ENCODE data around the gene COL4A2. TPM values are rescaled to one million over a fixed set of nuclear protein-coding genes. Genes with fewer than 3 reads are reported as not detected.
"Not testable (repeated sequence)": the region's sequence is repeated elsewhere in the genome, so short reads cannot be mapped to it uniquely, and the experiment has no call there.

Gene COL4A2
- total RNA-seq, 2 experiments from 2014 or later = not detected

GRCh38 chr13:110317093-110317492, 10.0 kb downstream of the COL4A2 start:
- Mint-ChIP-seq H3K27me3 (peaks cover 39% of the 10 kb centered on the region), H3K4me3 (no peak overlapping the region), H3K4me1 (peaks cover 13% of the 10 kb centered on the region), H3K27ac (no peak overlapping the region), H3K9me3 (no peaks in the 10 kb centered on the region), H3K36me3 (ENCODE audit: low read depth) (peaks cover 3% of the 10 kb centered on the region)
- no peak for DNase-seq
- POLR2A ChIA-PET = no interaction called here
- CTCF ChIA-PET = interaction anchor here (0.7 kb wide), 1 partner anchor 38 kb away, joined by 3 read pairs; no protein-coding TSS in a partner anchor

- CTCF ChIA-PET = interaction anchor here (0.7 kb wide), 1 partner anchor 39 kb away, joined by 3 read pairs; no protein-coding TSS in a partner anchor
- Mint-ChIP-seq H3K36me3 (ENCODE audit: low read depth) (peaks cover 3% of the 10 kb centered on the region), H3K4me3 (no peak overlapping the region), H3K27ac (no peak overlapping the region), H3K9me3 (no peaks in the 10 kb centered on the region), H3K4me1 (peaks cover 13% of the 10 kb centered on the region), H3K27me3 (peaks cover 36% of the 10 kb centered on the region)
- no peak for DNase-seq
- POLR2A ChIA-PET = no interaction called here
These were observed 10.6 kb downstream of the COL4A2 start for GRCh38 chr13:110317496-110318195.

- no peaks in the 10 kb centered on the region for H3K9me3 Mint-ChIP-seq
- peaks cover 3% of the 10 kb centered on the region for H3K36me3 Mint-ChIP-seq (ENCODE audit: low read depth)
- CTCF ChIA-PET = no interaction called here
- H3K4me1 Mint-ChIP-seq = peaks cover 13% of the 10 kb centered on the region
- no peak for DNase-seq
- no peak overlapping the region for H3K27ac Mint-ChIP-seq
- H3K27me3 Mint-ChIP-seq = peaks cover 33% of the 10 kb centered on the region
- POLR2A ChIA-PET = no interaction called here
- no peak overlapping the region for H3K4me3 Mint-ChIP-seq
These were observed 11.8 kb downstream of the COL4A2 start for GRCh38 chr13:110318920-110319319.

GRCh38 chr13:110319397-110319773, 12.3 kb downstream of the COL4A2 start:
- H3K9me3 Mint-ChIP-seq = no peaks in the 10 kb centered on the region

GRCh38 chr13:110319774-110320509, 12.9 kb downstream of the COL4A2 start:
- peak; percentile 55 for DNase-seq
- Mint-ChIP-seq H3K4me1 (peaks cover 13% of the 10 kb centered on the region), H3K9me3 (no peaks in the 10 kb centered on the region), H3K27me3 (peaks cover 33% of the 10 kb centered on the region), H3K27ac (no peak overlapping the region), H3K36me3 (ENCODE audit: low read depth) (peaks cover 3% of the 10 kb centered on the region), H3K4me3 (no peak overlapping the region)
- CTCF ChIA-PET = interaction anchor here (0.7 kb wide), 2 partner anchors 18 to 571 kb away, joined by 3 read pairs; no protein-coding TSS in a partner anchor
- POLR2A ChIA-PET = no interaction called here

More at GRCh38 chr13:110319397-110319773, 12.3 kb downstream of the COL4A2 start:
- peaks cover 13% of the 10 kb centered on the region for H3K4me1 Mint-ChIP-seq
- peaks cover 3% of the 10 kb centered on the region for H3K36me3 Mint-ChIP-seq (ENCODE audit: low read depth)
- ChIA-PET CTCF (interaction anchor here (0.7 kb wide), 1 partner anchor 571 kb away, joined by 3 read pairs; no protein-coding TSS in a partner anchor), POLR2A (no interaction called here)
- no peak overlapping the region for H3K4me3 Mint-ChIP-seq
- DNase-seq = no peak
- H3K27ac Mint-ChIP-seq = no peak overlapping the region
- peaks cover 30% of the 10 kb centered on the region for H3K27me3 Mint-ChIP-seq

GRCh38 chr13:110320645-110321044, 13.6 kb downstream of the COL4A2 start:
- ChIA-PET CTCF (no interaction called here), POLR2A (no interaction called here)
- peaks cover 13% of the 10 kb centered on the region for H3K4me1 Mint-ChIP-seq
- no peak overlapping the region for H3K4me3 Mint-ChIP-seq
- H3K27me3 Mint-ChIP-seq = peaks cover 34% of the 10 kb centered on the region
- H3K27ac Mint-ChIP-seq = no peak overlapping the region
- H3K9me3 Mint-ChIP-seq = no peaks in the 10 kb centered on the region
- H3K36me3 Mint-ChIP-seq (ENCODE audit: low read depth) = peaks cover 3% of the 10 kb centered on the region
- DNase-seq = no peak

GRCh38 chr13:110321573-110321972, 14.5 kb downstream of the COL4A2 start:
- CTCF ChIA-PET; POLR2A ChIA-PET; H3K4me3 Mint-ChIP-seq; H3K27ac Mint-ChIP-seq; H3K9me3 Mint-ChIP-seq; DNase-seq; H3K36me3 Mint-ChIP-seq (ENCODE audit: low read depth): not testable (repeated sequence)
- H3K4me1 Mint-ChIP-seq = peaks cover 13% of the 10 kb centered on the region
- H3K27me3 Mint-ChIP-seq = peaks cover 36% of the 10 kb centered on the region

GRCh38 chr13:110322126-110322827, 15.2 kb downstream of the COL4A2 start:
- no peak for DNase-seq
- ChIA-PET POLR2A (no interaction called here), CTCF (no interaction called here)
- Mint-ChIP-seq H3K27ac (no peak overlapping the region), H3K27me3 (peaks cover 36% of the 10 kb centered on the region), H3K9me3 (no peaks in the 10 kb centered on the region), H3K4me1 (peaks cover 13% of the 10 kb centered on the region), H3K36me3 (ENCODE audit: low read depth) (peaks cover 3% of the 10 kb centered on the region), H3K4me3 (no peak overlapping the region)

GRCh38 chr13:110322828-110323171, 15.7 kb downstream of the COL4A2 start:
- Mint-ChIP-seq H3K4me1 (peaks cover 13% of the 10 kb centered on the region), H3K27me3 (peaks cover 37% of the 10 kb centered on the region), H3K4me3 (no peak overlapping the region), H3K9me3 (no peaks in the 10 kb centered on the region), H3K36me3 (ENCODE audit: low read depth) (peaks cover 3% of the 10 kb centered on the region), H3K27ac (no peak overlapping the region)
- ChIA-PET POLR2A (no interaction called here), CTCF (no interaction called here)
- no peak for DNase-seq

- peaks cover 13% of the 10 kb centered on the region for H3K4me1 Mint-ChIP-seq
- DNase-seq = no peak
- no peaks in the 10 kb centered on the region for H3K9me3 Mint-ChIP-seq
- no peak overlapping the region for H3K27ac Mint-ChIP-seq
- peaks cover 34% of the 10 kb centered on the region for H3K27me3 Mint-ChIP-seq
- H3K36me3 Mint-ChIP-seq (ENCODE audit: low read depth) = peaks cover 3% of the 10 kb centered on the region
- no peak overlapping the region for H3K4me3 Mint-ChIP-seq
- ChIA-PET CTCF (no interaction called here), POLR2A (no interaction called here)
These were observed 16.2 kb downstream of the COL4A2 start for GRCh38 chr13:110323172-110323891.

GRCh38 chr13:110324026-110324749, 17.1 kb downstream of the COL4A2 start:
- peaks cover 38% of the 10 kb centered on the region for H3K27me3 Mint-ChIP-seq
- H3K4me1 Mint-ChIP-seq = peaks cover 13% of the 10 kb centered on the region
- H3K27ac Mint-ChIP-seq = no peak overlapping the region
- ChIA-PET POLR2A (no interaction called here), CTCF (no interaction called here)
- H3K36me3 Mint-ChIP-seq (ENCODE audit: low read depth) = peaks cover 3% of the 10 kb centered on the region
- no peak for DNase-seq
- no peaks in the 10 kb centered on the region for H3K9me3 Mint-ChIP-seq
- H3K4me3 Mint-ChIP-seq = no peak overlapping the region

GRCh38 chr13:110326263-110326904, 19.3 kb downstream of the COL4A2 start:
- Mint-ChIP-seq H3K36me3 (ENCODE audit: low read depth) (peaks cover 2% of the 10 kb centered on the region), H3K27ac (no peak overlapping the region), H3K9me3 (no peaks in the 10 kb centered on the region), H3K4me1 (no peaks in the 10 kb centered on the region), H3K27me3 (peaks cover 32% of the 10 kb centered on the region), H3K4me3 (no peak overlapping the region)
- CTCF ChIA-PET = no interaction called here
- POLR2A ChIA-PET = interaction anchor here (0.7 kb wide), 1 partner anchor 1302 kb away, joined by 4 read pairs; no protein-coding TSS in a partner anchor
- DNase-seq = no peak

Data from activated CD4-positive, alpha-beta T cell treated with anti-CD3 and anti-CD28 coated beads, Interleukin-2, amount 10 ng/mL, durations not matched to agents 7 days and 5 days (primary cell).